ENCODE data around the gene MOK. TPM values are rescaled to one million over a fixed set of nuclear protein-coding genes. Genes with fewer than 3 reads are reported as not detected.

The MOK gene
- total and polyA plus RNA-seq, 2 donors (not counting 1 experiment from before 2014, with no cell fraction given) = 4.3 to 4.7 TPM

GRCh38 chr14:102183886-102184285 lies 121.1 kb downstream of the MOK start:
- Histone ChIP-seq H3K79me2 (ENCODE audit: control insufficient read depth, insufficient read depth, low read length) (peaks cover 16% of the 10 kb centered on the region), H3K27ac (ENCODE audit: insufficient read depth, low read length) (no peak overlapping the region), H3K4me1 (ENCODE audit: control insufficient read depth, extremely low read depth, insufficient read depth, low read length) (peaks cover 10% of the 10 kb centered on the region)

GRCh38 chr14:102182936-102183619 lies 121.9 kb downstream of the MOK start:
- peak; percentile 32 to 83 for DNase-seq (ENCODE audit: low read depth in 2 of 2)
- peaks cover 8% of the 10 kb centered on the region for H3K4me1 ChIP-seq (ENCODE audit: control insufficient read depth, extremely low read depth, insufficient read depth, low read length)
- no peaks in the 10 kb centered on the region for H3K9me3 ChIP-seq (ENCODE audit: control insufficient read depth, insufficient read depth, low read depth, low read length)
- TF ChIP-seq CTCF (conservative IDR thresholded peaks at IDR 0.05 in 1 of 2, IDR thresholded peaks at IDR 0.05 in 1 of 2; ENCODE audit: low read depth in 1 of 2, low read length in 2 of 2) (no peak), EZH2 (IDR thresholded peaks at IDR 0.05; ENCODE audit: low read length, missing control alignments) (no peak)
- no peak overlapping the region for H3K27ac ChIP-seq (ENCODE audit: insufficient read depth, low read length)
- H3K79me2 ChIP-seq (ENCODE audit: control insufficient read depth, insufficient read depth, low read length) = peaks cover 14% of the 10 kb centered on the region
- peak overlapping the region; percentile 40 for H3K4me2 ChIP-seq (ENCODE audit: extremely low read depth, insufficient read depth, low read length)
- H3K4me3 ChIP-seq (replicated peaks in 1 of 4; ENCODE audit: control extremely low read depth in 1 of 4, insufficient read depth in 1 of 4, low read depth in 3 of 4, low read length in 4 of 4) = no peak overlapping the region
- H3K36me3 ChIP-seq (ENCODE audit: control insufficient read depth, insufficient read depth, low read length) = no peaks in the 10 kb centered on the region
- H2AFZ ChIP-seq (ENCODE audit: low read length) = no peak overlapping the region
- H4K20me1 ChIP-seq (ENCODE audit: control insufficient read depth, extremely low read depth, insufficient read depth, low read length) = peaks cover 4% of the 10 kb centered on the region
- H3K27me3 ChIP-seq (ENCODE audit: control insufficient read depth, insufficient read depth, low read length) = no peaks in the 10 kb centered on the region
- no peak overlapping the region for H3K9ac ChIP-seq (ENCODE audit: insufficient read depth, low read length)

More at GRCh38 chr14:102183886-102184285, 121.1 kb downstream of the MOK start:
- DNase-seq (ENCODE audit: low read depth in 2 of 2) = no peak
- Histone ChIP-seq H3K4me3 (replicated peaks in 1 of 4; ENCODE audit: control extremely low read depth in 1 of 4, insufficient read depth in 1 of 4, low read depth in 3 of 4, low read length in 4 of 4) (no peak overlapping the region), H3K4me2 (ENCODE audit: extremely low read depth, insufficient read depth, low read length) (no peak overlapping the region), H4K20me1 (ENCODE audit: control insufficient read depth, extremely low read depth, insufficient read depth, low read length) (peaks cover 4% of the 10 kb centered on the region), H3K9me3 (ENCODE audit: control insufficient read depth, insufficient read depth, low read depth, low read length) (no peaks in the 10 kb centered on the region), H3K36me3 (ENCODE audit: control insufficient read depth, insufficient read depth, low read length) (no peaks in the 10 kb centered on the region), H2AFZ (ENCODE audit: low read length) (no peak overlapping the region), H3K27me3 (ENCODE audit: control insufficient read depth, insufficient read depth, low read length) (no peaks in the 10 kb centered on the region), H3K9ac (ENCODE audit: insufficient read depth, low read length) (no peak overlapping the region)
- no peak for TF ChIP-seq CTCF (conservative IDR thresholded peaks at IDR 0.05 in 1 of 2, IDR thresholded peaks at IDR 0.05 in 1 of 2; ENCODE audit: low read depth in 1 of 2, low read length in 2 of 2)
- TF ChIP-seq EZH2 (IDR thresholded peaks at IDR 0.05; ENCODE audit: low read length, missing control alignments) = no peak

- Histone ChIP-seq H3K27ac (ENCODE audit: insufficient read depth, low read length) (no peak overlapping the region), H3K4me2 (ENCODE audit: extremely low read depth, insufficient read depth, low read length) (no peak overlapping the region), H3K9me3 (ENCODE audit: control insufficient read depth, insufficient read depth, low read depth, low read length) (no peaks in the 10 kb centered on the region), H2AFZ (ENCODE audit: low read length) (no peak overlapping the region), H3K36me3 (ENCODE audit: control insufficient read depth, insufficient read depth, low read length) (no peaks in the 10 kb centered on the region), H3K4me1 (ENCODE audit: control insufficient read depth, extremely low read depth, insufficient read depth, low read length) (peaks cover 4% of the 10 kb centered on the region), H3K27me3 (ENCODE audit: control insufficient read depth, insufficient read depth, low read length) (no peaks in the 10 kb centered on the region), H3K4me3 (replicated peaks in 1 of 4; ENCODE audit: control extremely low read depth in 1 of 4, insufficient read depth in 1 of 4, low read depth in 3 of 4, low read length in 4 of 4) (no peak overlapping the region), H3K79me2 (ENCODE audit: control insufficient read depth, insufficient read depth, low read length) (peaks cover 10% of the 10 kb centered on the region), H4K20me1 (ENCODE audit: control insufficient read depth, extremely low read depth, insufficient read depth, low read length) (peaks cover 4% of the 10 kb centered on the region), H3K9ac (ENCODE audit: insufficient read depth, low read length) (no peak overlapping the region)
- DNase-seq (ENCODE audit: low read depth in 2 of 2) = peak; percentile 47 to 79
- TF ChIP-seq EZH2 (IDR thresholded peaks at IDR 0.05; ENCODE audit: low read length, missing control alignments) (no peak), CTCF (conservative IDR thresholded peaks at IDR 0.05 in 1 of 2, IDR thresholded peaks at IDR 0.05 in 1 of 2; ENCODE audit: low read depth in 1 of 2, low read length in 2 of 2) (no peak)
Measured at GRCh38 chr14:102182190-102182589, 122.8 kb downstream of the MOK start.
